ENCODE results near the gene PIM2.

GRCh38 chrX:48905090-48905790, 13.6 kb downstream of the PIM2 start:
- TF ChIP-seq MXI1 (IDR thresholded peaks at IDR 0.05; ENCODE audit: borderline replicate concordance, low read depth, low read length): no peak
- no peak for TF ChIP-seq RCOR1 (IDR thresholded peaks at IDR 0.05; ENCODE audit: insufficient replicate concordance, low read length)
- no peak for TF ChIP-seq POLR2A (IDR thresholded peaks at IDR 0.05; ENCODE audit: low read depth, low read length)
- TF ChIP-seq ELK1 (IDR thresholded peaks at IDR 0.05; ENCODE audit: borderline replicate concordance, low read depth, low read length): no peak
- TF ChIP-seq MAZ (IDR thresholded peaks at IDR 0.05; ENCODE audit: borderline replicate concordance, low read depth, low read length): no peak
- no peak for TF ChIP-seq CTCF (conservative IDR thresholded peaks at IDR 0.05; ENCODE audit: low read depth, low read length)
- no peak for TF ChIP-seq SMC3 (IDR thresholded peaks at IDR 0.05; ENCODE audit: low read depth, low read length)
- TF ChIP-seq FOS (IDR thresholded peaks at IDR 0.05; ENCODE audit: low read depth, low read length): no peak
- no peak for TF ChIP-seq RFX5 (IDR thresholded peaks at IDR 0.05; ENCODE audit: low read depth, low read length)
- TF ChIP-seq CEBPB (IDR thresholded peaks at IDR 0.05; ENCODE audit: low read depth, low read length): no peak
